ENCODE measurements around the gene CLDN6. TPM values are rescaled to one million over a fixed set of nuclear protein-coding genes. Genes with fewer than 3 reads are reported as not detected.
"Not testable (repeated sequence)": the region's sequence is repeated elsewhere in the genome, so short reads cannot be mapped to it uniquely, and the experiment has no call there.

CLDN6 gene, protein sequence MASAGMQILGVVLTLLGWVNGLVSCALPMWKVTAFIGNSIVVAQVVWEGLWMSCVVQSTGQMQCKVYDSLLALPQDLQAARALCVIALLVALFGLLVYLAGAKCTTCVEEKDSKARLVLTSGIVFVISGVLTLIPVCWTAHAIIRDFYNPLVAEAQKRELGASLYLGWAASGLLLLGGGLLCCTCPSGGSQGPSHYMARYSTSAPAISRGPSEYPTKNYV
- 0.07 TPM in 1 of 2 replicates, not detected in the other for total RNA-seq (2014; rRNA removed; shearing (Covaris generic))
- polyA plus RNA-seq (2015; cell fraction: cytosol; rRNA removed), result not detected in 2 replicates
- polyA plus RNA-seq (2015; cell fraction: nucleus; rRNA removed), result not detected in 2 replicates

DNA sequence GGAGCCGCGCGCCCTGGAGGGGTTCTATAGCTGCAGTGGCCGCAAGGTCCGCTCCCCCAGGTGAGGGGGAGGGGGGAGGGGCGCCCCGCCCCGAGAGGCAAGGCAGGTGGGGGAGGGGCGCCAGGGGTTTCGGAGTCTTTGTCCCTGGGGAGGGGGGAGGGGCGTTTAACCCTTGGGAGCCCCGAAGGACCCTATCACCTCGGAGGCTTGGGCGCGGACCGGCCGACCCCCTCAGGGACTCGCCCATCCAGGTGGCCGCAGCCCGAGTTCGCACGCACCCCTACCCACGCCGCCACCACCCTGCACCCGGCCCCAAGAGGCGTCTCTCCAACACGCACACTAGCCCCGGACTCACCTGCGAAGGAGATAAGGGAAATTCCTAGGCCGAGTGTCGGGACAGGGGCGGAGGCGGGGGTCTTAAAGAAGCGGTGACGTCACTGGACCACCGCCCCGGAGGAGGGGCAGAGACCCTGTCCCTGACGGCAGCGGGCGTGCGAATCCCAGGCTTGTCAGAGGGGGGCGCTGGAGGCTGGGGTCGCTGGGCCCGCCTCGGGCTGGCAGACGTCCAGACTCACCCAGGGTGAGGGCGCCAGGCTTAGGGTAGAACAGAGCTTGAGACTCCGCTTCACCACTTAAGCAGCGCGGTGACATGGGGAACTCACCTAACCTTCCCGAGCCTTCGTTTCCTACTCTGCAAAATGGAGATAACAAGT is at the start of gene CLDN6:
Gene CLDN6, minus strand, starts transcription at position 390 of the 713 bp plus-strand sequence. CDS start 2,162 bp downstream, outside the sequence.
- no peak for DNase-seq (ENCODE audit: low read depth)

DNA sequence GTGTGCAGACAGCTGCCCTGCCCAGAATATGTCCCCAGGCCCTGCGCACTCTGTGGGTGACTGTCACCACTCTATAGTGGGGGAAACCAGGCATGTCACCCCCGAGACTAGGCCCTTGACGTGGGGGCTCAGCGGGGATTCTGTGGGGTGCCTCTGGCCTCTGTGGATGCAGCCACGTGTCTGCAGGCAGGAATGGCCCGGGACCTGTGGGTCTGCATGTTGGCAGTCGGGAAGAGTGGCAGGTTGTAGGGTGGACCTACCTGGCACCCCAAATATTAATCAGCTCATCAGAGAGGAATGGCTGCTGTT is 48.4 kb upstream of the CLDN6 start:
- no peak for DNase-seq (ENCODE audit: low read depth)

DNA sequence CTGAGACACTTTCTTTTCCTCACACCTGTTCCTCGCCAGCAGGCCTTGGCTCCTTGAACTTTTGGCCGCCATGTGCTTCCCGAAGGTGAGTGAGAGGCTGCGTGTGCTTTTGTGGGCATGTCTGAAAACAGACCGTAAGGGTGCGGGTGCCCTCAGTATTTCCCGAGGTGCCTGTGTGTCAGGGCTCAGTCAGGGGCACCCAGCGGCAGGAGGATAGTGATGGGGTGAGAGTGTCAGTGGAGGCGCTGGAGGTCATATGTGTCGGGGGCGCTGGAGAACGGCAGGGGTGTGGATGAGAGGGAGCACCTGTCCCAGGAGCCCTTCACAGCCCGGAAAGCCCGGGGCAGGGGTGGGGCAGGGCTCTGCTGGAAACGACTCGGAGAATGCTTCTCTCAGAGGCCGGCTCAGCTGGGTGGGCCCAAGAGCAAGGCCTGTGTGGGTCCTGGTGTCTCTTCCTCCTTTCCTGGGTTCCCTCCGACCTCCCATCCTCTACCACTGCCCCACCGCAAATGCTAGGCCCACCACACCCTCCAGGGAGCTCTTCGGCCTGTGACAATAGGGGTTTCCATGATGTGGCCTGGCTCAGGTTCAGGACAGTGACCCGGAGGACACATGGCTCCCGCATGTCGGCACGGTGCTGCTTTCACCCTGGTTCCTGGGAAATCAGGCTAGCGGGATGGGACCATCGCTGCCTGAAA is 47.9 kb upstream of the CLDN6 start:
- DNase-seq (ENCODE audit: low read depth), result no peak

DNA sequence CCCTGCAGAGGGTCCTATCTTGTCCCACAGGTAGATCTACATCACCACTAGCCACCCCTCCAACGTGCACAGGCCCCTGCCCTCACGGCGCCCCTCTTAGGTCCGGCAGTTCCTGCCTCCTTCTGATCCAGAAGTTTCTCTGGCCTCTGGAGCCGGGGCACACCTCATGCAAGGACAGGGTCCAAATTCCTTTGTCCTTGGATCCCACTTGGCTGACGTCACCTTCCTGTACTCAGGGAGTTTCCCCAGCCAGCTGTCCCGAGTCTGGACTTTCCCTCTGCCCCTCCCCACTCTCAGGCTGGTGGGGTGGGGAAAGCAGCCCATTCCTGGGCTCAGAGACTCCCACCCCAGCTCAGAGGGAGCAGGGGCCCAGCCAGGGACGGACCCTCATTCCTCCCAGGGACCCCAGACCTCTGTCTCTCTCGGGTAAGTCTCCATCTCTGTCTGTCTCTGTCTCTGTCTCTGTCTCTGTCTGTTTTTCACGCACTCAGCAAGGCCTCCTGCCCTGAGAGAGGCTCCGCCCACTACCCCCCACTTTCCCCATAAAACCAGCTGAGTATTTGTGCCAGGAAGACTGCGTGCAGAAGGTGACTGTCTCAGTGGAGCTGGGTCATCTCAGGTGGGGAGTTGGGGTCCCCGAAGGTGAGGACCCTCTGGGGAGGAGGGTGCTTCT is 47.2 kb upstream of the CLDN6 start, which contains the start of gene IL32:
Gene IL32, plus strand, starts transcription at position 572 of the 673 bp plus-strand sequence. CDS start 172 bp downstream, outside the sequence.
- peak; percentile 37 for DNase-seq (ENCODE audit: low read depth)

DNA sequence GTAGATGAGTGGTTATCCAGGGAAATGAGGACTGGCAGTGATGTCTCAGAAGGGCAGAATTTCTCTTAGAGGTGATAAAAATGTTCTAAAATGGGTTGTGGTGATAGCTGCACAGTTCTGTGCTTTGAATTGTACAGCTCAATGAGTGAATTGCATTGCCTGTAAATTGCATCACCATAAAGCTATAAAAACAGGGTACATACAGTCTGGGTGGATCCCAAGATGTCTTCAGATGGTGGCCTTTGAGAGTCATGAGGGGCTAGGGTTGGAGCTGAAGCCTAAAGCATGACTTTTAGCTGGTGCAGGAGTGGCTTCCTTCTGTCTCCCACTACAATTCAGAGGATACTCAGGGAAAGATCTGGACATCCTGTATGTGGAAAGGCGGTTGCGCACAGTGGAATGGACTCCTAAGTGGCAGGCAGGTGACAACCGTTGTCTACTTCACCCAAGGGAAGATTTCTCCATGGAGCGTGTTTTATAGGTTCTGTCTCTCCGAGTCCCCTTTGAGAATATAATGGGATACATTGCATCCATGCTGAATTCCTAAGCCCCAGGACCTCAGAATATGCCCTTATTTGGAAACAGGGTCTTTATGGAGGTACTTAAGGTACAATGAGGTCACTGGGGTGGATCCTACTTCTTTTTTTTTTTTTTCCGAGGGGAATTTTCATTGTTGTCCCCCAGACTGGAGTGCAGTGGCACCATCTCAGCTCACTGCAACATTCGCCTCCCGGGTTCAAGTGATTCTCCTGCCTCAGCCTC is 45.8 kb upstream of the CLDN6 start:
- no peak for DNase-seq (ENCODE audit: low read depth)

DNA sequence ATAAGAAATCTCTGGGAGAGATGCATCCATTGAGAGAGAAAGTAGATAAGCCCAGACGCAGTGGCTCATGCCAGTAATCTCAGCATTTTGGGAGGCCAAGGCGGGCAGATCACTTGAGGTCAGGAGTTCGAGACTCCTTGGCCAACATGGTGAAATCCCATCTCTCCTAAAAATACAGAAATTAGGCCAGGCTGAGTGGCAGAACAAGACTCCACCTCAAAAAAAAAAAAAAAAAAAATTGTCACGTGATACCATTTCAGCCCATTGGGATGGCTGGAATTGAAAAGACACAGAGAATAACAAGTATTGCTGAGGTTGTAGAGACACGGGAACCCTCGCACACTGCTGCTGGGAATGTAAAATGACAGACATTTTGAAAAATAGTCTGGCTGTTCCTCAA is 44.6 kb upstream of the CLDN6 start:
- DNase-seq (ENCODE audit: low read depth), result no peak

DNA sequence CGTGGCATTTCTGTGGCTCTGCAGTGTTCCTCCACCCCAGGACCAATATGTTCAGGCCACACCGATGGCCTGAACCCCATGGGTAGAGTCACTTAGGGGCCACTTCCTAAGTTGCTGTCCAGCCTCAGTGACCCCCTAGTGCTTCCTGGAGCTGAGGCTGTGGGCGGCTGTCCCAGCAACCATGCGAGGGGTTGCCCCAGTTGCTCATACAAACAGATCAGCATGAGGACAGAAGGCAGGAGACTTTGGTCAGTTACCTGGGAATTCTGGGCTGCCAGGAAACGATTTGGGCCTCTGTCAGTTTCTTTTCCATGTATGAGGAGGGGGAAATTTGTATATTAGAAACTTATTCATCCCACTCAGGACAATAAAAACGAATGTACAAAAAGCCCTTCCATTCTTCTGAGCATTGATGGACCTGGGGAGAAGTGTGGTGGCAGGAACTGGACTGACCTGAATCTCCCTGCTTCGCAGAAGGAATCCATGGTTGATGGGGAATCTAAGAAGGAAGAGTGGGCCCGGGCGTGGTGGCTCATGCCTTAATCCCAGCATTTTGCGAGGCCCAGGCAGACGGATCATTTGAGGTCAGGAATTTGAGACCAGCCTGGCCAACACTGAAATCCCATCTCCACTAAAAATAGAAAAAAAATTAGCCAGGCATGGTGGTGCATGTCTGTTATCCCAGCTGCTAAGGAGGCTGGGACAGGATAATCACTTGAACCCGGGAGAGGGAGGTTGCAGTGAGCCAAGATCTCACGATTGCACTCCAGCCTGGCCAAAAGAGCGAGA is 42.5 kb upstream of the CLDN6 start:
- no peak for DNase-seq (ENCODE audit: low read depth)

DNA sequence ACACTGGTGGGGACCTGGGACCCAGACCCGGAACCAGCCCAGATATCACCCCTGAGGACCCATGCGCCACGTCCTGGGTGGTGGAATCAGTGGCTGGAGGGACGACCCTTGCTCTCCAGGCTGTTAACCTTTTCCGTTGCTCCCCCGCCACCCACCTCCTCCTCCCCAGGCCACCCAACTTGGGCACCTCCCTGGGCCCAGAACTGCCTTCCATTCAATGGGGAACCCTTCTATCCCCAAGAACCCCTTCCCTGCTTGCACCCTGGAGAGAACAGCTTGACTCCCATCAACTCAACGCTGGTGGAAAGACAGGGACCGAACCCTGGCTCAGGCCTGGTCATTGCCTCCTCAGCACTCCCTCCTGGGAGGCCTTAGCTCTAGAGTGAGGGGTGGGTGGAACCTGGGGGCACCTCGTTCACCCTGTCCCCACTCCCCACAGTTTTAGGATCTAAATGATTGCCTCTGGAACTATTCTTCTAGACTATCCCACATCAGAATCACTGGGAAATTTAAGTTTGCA is 41.8 kb upstream of the CLDN6 start:
- no peak for DNase-seq (ENCODE audit: low read depth)

DNA sequence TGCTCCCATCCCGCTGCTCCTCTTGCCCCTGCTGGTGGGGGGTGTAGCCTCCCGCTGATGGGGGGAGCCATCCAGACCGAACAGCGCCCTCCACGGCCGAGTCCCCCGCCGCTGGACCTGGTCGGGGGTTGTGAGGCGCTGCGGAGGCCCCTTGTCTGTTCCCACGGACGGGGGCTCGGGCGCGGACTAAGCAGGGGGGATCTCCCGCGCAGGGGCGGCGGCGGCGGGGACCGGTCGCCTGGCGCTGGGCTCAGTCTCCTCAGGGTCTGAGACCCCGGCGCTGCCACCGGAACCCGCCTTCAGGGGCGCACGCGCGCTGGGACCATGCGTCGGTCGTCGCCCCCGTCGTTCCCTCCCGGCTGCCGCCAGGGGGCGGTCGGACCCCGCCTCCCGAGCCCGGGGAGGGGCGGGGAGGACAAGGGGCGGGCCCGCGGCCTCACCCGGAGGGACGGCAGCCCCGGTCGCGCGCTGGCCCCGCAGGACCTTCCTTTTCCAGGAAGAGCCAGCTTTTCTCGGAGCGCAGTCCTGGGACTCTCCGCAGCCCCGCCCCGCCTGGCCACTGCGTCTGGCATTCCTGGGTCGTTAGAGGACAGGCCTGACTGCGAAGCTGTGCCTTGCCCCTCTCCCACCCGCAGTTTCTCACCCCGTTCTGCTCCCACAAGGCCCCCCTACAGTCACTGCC is 41.2 kb upstream of the CLDN6 start:
- DNase-seq (ENCODE audit: low read depth), result peak; percentile 74

DNA sequence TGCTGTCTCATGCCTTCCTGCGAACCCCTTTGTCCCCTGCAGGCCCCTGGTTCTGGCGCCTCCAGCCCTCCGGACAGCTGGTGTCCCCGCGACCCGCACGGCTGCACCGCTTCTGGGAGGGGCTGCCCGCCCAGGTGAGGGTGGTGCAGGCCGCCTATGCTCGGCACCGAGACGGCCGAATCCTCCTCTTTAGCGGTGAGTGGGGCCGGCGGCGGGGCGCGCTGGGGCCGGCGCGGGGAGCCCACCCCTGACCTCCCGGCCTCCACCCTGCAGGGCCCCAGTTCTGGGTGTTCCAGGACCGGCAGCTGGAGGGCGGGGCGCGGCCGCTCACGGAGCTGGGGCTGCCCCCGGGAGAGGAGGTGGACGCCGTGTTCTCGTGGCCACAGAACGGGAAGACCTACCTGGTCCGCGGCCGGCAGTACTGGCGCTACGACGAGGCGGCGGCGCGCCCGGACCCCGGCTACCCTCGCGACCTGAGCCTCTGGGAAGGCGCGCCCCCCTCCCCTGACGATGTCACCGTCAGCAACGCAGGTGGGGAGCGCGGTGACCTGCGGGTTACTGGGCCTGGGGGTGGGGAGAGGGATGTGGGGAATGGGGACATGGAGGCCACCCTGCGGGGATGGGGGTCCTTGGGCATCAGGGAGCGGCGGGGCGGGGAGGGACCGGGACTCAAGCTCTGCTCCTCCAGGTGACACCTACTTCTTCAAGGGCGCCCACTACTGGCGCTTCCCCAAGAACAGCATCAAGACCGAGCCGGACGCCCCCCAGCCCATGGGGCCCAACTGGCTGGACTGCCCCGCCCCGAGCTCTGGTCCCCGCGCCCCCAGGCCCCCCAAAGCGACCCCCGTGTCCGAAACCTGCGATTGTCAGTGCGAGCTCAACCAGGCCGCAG is 40.4 kb upstream of the CLDN6 start:
- DNase-seq (ENCODE audit: low read depth), result no peak

DNA sequence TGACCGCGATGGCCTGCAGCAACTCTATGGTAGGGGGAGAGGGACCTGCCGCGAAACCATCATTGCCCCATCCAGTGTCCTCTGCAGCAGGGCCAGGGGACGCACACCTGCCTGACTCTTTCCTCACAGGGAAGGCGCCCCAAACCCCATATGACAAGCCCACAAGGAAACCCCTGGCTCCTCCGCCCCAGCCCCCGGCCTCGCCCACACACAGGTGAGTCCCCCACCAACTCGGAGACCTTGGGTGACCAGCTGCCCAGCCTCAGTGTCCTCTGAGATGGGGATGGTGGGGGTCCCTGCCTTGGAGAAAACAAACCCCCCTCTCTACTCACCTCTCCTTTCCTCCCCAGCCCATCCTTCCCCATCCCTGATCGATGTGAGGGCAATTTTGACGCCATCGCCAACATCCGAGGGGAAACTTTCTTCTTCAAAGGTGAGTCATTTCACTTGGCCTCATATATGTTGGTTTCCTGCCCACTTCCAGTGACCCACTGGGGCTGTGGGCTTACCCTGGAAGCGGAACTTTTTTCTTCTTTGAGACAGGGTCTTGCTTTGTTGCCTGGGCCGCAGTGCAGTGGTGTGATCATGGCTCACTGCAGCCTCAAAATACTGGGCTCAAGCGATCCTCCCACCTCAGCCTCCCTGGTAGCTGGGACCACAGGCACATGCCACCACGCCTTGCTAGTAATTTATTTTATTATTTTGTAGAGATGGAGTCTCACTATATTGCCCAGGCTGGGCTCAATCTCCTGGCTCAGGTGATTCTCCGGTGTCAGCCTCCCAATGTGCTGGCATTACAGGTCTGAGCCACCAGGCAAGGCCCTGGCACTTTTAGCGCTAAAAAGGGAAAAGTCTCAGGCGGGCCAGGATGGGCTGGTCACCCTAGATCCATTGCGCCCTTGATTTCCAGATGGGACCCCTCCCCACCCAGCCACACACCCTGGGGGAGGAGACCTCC is 39.5 kb upstream of the CLDN6 start:
- DNase-seq (ENCODE audit: low read depth), result no peak

DNA sequence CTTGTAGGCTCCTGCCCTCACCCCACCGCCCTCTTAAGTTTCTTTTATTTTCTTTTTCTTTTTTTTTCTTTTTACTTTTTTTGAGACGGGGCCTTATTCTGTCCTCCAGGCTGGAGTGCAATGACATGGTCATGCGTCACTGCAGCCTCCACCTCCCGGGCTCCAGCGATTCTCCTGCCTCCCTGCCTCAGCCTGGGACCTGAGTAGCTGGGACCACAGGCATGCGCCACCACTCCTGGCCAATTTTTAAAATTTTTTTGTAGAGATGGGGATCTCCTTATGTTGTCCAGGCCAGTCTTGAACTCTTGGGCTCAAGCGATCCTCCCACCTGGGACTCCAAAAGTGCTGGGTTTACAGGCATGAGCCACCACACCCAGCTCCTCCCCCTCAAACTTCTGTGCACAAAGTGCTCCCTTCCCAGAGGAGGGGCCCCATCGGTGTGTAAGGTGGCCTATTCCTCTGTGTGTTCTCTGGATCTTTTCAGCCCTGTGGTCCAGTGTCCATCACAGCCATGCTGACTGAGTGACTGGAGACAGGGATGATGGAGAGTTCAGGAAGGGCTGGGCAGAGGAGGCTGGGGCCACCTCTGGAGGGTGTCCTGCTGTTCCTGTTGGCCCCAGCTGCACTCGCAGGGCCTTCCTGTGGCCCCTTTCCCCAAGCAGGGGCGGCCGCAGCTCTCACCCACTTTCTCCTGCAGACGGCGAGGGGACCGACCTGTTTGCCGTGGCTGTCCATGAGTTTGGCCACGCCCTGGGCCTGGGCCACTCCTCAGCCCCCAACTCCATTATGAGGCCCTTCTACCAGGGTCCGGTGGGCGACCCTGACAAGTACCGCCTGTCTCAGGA is 38.6 kb upstream of the CLDN6 start:
- DNase-seq (ENCODE audit: low read depth), result no peak

DNA sequence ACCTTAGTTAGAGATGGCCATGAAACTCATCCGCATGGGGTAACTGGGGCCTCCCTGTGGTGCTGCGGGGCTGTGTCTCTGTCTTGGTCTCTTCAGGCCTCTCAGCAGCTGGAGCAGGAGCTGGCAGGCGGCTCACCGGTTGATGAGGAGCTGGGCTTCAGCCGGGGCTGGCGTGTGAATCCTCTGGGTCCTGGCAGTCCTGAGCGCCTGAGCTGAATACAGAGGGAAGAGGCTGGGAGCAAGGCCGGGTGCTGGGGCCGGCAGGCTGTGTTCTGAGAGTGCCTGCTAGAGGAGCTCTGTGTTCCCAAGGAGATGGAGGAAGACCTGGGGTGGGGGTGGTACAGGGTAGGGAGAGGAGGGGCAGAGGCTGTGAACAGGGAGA is 37.7 kb upstream of the CLDN6 start:
- DNase-seq (ENCODE audit: low read depth), result not testable (repeated sequence)

DNA sequence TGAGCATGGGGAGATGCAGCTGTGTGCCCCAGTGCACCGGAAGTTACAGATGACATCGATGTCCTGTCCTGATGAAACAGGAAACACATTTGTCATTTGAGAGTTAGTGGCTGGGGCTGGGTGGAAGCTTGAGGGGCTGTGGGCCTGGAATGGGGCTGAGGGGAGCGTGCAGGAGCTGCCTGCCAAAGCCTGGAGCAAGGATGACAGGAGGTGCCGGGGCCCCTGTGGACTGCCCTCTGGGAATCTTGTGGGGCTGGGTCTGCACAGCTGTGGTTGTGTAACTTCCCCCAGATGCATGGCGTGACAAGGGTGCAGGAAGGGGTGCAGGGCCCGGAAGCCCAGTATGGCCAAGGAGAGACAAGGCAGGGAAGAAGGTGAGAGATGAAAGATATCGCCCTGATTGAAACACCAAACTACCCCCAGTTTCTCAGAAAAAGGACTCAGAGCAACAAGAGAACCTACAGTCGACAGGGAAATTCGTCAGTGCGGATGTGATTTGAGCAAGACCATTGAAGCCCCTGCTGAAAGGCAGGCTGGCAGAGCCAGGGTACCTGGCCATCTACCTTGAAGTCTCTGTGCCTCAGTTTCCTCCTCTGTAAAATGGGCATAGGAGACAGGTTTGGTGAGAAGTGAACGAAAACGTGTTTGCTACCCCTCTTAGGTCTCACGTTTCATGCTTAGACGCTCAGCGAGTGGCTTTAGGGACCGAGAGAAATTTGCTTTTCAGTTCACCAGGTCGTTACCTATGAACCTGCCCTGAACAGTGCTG is 37.2 kb upstream of the CLDN6 start:
- no peak for DNase-seq (ENCODE audit: low read depth)

DNA sequence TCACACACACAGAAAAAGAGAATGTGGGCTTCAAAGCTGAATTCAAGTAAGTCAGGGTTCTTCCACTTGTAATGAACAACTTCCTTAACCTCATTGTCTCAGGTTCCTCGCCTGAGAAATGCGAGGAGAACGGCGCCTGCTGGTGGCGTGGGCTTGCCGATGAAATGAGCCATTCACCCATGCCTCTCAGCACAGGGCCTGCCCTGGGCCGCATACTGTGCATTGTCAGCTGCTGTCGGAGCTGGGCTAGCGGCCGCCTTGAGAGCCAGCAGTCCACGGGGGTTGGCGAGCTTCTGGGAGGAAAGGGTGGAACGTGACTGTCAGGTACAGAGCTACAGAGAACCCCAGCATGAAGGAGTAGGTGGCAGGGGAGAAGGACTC is 35.3 kb upstream of the CLDN6 start:
- not testable (repeated sequence) for DNase-seq (ENCODE audit: low read depth)
